ENCODE measurements around the gene INSYN1. TPM values are rescaled to one million over a fixed set of nuclear protein-coding genes. Genes with fewer than 3 reads are reported as not detected.

Gene INSYN1
- total and polyA plus RNA-seq, 9 of the 15 experiments (the other 6 are each of a cell fraction or from before 2014, with no cell fraction given) = not detected

- TF ChIP-seq, protein P1, sequence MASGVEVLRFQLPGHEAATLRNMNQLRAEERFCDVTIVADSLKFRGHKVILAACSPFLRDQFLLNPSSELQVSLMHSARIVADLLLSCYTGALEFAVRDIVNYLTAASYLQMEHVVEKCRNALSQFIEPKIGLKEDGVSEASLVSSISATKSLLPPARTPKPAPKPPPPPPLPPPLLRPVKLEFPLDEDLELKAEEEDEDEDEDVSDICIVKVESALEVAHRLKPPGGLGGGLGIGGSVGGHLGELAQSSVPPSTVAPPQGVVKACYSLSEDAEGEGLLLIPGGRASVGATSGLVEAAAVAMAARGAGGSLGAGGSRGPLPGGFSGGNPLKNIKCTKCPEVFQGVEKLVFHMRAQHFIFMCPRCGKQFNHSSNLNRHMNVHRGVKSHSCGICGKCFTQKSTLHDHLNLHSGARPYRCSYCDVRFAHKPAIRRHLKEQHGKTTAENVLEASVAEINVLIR (CRISPR knock-in tag; IDR thresholded peaks at IDR 0.05) = no peak
These were observed 28.1 kb upstream of the INSYN1 start (continued) for GRCh38 chr15:73781038-73781925.

DNA sequence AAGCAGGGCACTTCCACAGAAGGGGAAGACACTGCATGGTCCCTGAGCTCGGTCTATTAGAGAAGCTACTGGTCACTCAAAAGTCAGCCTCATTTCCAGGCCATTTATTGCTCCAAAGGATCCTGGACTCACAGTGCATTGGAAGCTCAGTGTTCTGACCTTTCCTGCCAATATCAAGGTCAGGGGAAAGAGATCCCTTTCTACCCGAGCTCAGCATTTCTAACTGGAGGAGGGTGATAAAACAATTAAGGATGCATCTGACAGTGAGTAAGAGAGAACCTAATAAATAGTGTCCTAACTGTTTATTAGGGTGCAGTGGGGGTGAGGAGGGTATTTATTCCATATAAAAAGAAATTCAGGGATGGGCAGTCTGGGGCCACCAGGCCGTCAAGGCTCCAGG is 26.8 kb upstream of the INSYN1 start:
- intact Hi-C loops (cut with micrococcal nuclease) = loop anchor here (2.0 kb wide), 1 partner anchor 67 kb away; no protein-coding TSS in a partner anchor
- no peak overlapping the region for H2AFZ ChIP-seq (ENCODE audit: low read depth, low read length)
- no peak overlapping the region for H3K27ac ChIP-seq (ENCODE audit: extremely low read depth, low read depth, low read length)
- ChIA-PET POLR2A (interaction anchor here (1.1 kb wide), 1 partner anchor 30 kb away, joined by 4 read pairs; no protein-coding TSS in a partner anchor), CTCF (ENCODE audit: low intra/inter-chr PET ratio) (no interaction called here)
- no peak overlapping the region for H3K4me2 ChIP-seq (ENCODE audit: insufficient read depth, low read length)
- no peaks in the 10 kb centered on the region; a peak in 1 of 5 replicates for H3K27me3 ChIP-seq (ENCODE audit: control insufficient read depth in 2 of 2, insufficient read depth in 2 of 2, low read length in 2 of 2)
- in situ Hi-C loops (cut with MboI) = no loop called here
- WGBS (ENCODE audit: insufficient coverage, low coverage, missing lambda C conversion rate) = 42% methylated on average over 3 of the region's 3 CpGs
- no peaks in the 10 kb centered on the region for H3K9me3 ChIP-seq (replicated peaks; ENCODE audit: control insufficient read depth, insufficient read depth, low read depth, low read length)
- no peaks in the 10 kb centered on the region for H4K20me1 ChIP-seq (replicated peaks; ENCODE audit: control insufficient read depth, insufficient read depth, low read length)
- no peak for FAIRE-seq
- H3K36me3 ChIP-seq (ENCODE audit: control insufficient read depth, insufficient read depth, low read length) = no peaks in the 10 kb centered on the region
- no peak overlapping the region for H3K9ac ChIP-seq (ENCODE audit: insufficient read depth in 1 of 2, low read depth in 2 of 2, low read length in 2 of 2)
- peaks cover 9 to 20% of the 10 kb centered on the region in 2 experiments for H3K4me1 ChIP-seq (replicated peaks in 1 of 2; ENCODE audit: control insufficient read depth in 2 of 2, insufficient read depth in 2 of 2, low read length in 2 of 2)
- ATAC-seq = no peak
- H3K79me2 ChIP-seq (ENCODE audit: control insufficient read depth, insufficient read depth, low read length) = no peaks in the 10 kb centered on the region
- no peaks in the 10 kb centered on the region for H3K9me1 ChIP-seq (ENCODE audit: control insufficient read depth, insufficient read depth, low read length)
- no TSS peak for BruUV-seq (replicated peaks)
- H3K4me3 ChIP-seq = no peak overlapping the region
- no peak for DNase-seq (ENCODE audit: extremely low read depth in 1 of 4, low spot score in 3 of 4)
- TF ChIP-seq, protein P2, sequence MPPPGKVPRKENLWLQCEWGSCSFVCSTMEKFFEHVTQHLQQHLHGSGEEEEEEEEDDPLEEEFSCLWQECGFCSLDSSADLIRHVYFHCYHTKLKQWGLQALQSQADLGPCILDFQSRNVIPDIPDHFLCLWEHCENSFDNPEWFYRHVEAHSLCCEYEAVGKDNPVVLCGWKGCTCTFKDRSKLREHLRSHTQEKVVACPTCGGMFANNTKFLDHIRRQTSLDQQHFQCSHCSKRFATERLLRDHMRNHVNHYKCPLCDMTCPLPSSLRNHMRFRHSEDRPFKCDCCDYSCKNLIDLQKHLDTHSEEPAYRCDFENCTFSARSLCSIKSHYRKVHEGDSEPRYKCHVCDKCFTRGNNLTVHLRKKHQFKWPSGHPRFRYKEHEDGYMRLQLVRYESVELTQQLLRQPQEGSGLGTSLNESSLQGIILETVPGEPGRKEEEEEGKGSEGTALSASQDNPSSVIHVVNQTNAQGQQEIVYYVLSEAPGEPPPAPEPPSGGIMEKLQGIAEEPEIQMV (tag; conservative IDR thresholded peaks at IDR 0.05; ENCODE audit: low read depth) = no peak
- TF ChIP-seq HEY1 (CRISPR knock-in tag; IDR thresholded peaks at IDR 0.05; ENCODE audit: borderline replicate concordance) (no peak), EZH2 (IDR thresholded peaks at IDR 0.05; ENCODE audit: borderline replicate concordance, low read depth, low read length) (no peak), KDM4B (IDR thresholded peaks at IDR 0.05; ENCODE audit: borderline replicate concordance in 2 of 2, low read depth in 1 of 2) (no peak), ZNF766 (CRISPR knock-in tag; conservative IDR thresholded peaks at IDR 0.05) (no peak), CREB5 (CRISPR knock-in tag; IDR thresholded peaks at IDR 0.05) (no peak), ZNF282 (CRISPR knock-in tag; IDR thresholded peaks at IDR 0.05) (no peak)

Data from K562 (cell line).